H1 (cell line): Measurements from ENCODE around the gene DPH5. TPM values are rescaled to one million over a fixed set of nuclear protein-coding genes. Genes with fewer than 3 reads are reported as not detected.

Experiments used
- CTCF ChIA-PET: fragments of 300-600 bp; sonication (Branson Sonifier 250); formaldehyde crosslinking; loops from one replicate; lab custom pipeline; 2021; ENCODE audit not compliant: partially characterized antibody; lab: Charles Lee
- POLR2A ChIA-PET: fragments of 300-600 bp; sonication (Branson Sonifier 250); formaldehyde crosslinking; loops from one replicate; lab custom pipeline; 2021; ENCODE audit warnings: inconsistent platforms; ENCODE audit not compliant: partially characterized antibody; lab: Charles Lee
- DNase-seq, 2 experiments: peaks; one replicate each; pipeline versions ENCODE4 v3.0.0 to v3.0.0-alpha.2; 2010 to 2022; ENCODE audit warnings: low spot score in 2 of 2, low read depth in 1 of 2, mixed read lengths in 1 of 2
- FAIRE-seq: peaks from 2 replicates; lab custom pipeline; 2011; peaks lifted over from hg19 to GRCh38; lab: Jason Lieb, UNC
- H2AFZ ChIP-seq: 2 replicates; pipeline ENCODE4 v1.8.1; 2012; ENCODE audit warnings: low read length, inconsistent platforms
- H2AK5ac ChIP-seq: 2 replicates; pipeline ENCODE4 v1.6.1; 2013; ENCODE audit warnings: low read depth, low read length
- H2BK120ac ChIP-seq: replicated peaks from 2 replicates; pipeline ENCODE3; 2013; ENCODE audit warnings: low read depth, low read length, inconsistent platforms
- H2BK12ac ChIP-seq: 2 replicates; pipeline ENCODE4 v1.6.1; 2013; ENCODE audit warnings: low read depth, low read length
- H2BK15ac ChIP-seq: 2 replicates; pipeline ENCODE4 v1.6.1; 2013; ENCODE audit warnings: low read length
- H2BK20ac ChIP-seq: 2 replicates; pipeline ENCODE4 v1.6.1; 2013; ENCODE audit warnings: low read length
- H2BK5ac ChIP-seq: 2 replicates; pipeline ENCODE4 v1.6.1; 2013; ENCODE audit warnings: low read depth, low read length
- H3K14ac ChIP-seq: 2 replicates; pipeline ENCODE4 v1.6.1; 2013; ENCODE audit warnings: inconsistent platforms; ENCODE audit not compliant: insufficient read length
- H3K18ac ChIP-seq: 2 replicates; pipeline ENCODE4 v1.6.1; 2013; ENCODE audit warnings: low read length; ENCODE audit errors: extremely low read depth
- H3K23ac ChIP-seq: 2 replicates; pipeline ENCODE4 v1.6.1; 2013; ENCODE audit warnings: inconsistent platforms; ENCODE audit not compliant: insufficient read length
- H3K23me2 ChIP-seq: 2 replicates; pipeline ENCODE4 v1.6.1; 2013; ENCODE audit warnings: low read depth, low read length
- H3K27ac ChIP-seq: 2 replicates; pipeline ENCODE4 v1.6.1; 2011; ENCODE audit warnings: low read depth, low read length, inconsistent platforms
- H3K27me3 ChIP-seq, 4 experiments: replicated peaks in 1 of 4; 1 replicate in 1 of 4; 2 replicates in 3 of 4; pipeline versions ENCODE4 v1.6.1 to v1.8.1; 2011 to 2013; ENCODE audit warnings: low read length in 3 of 4, mild to moderate bottlenecking in 3 of 4, inconsistent platforms in 2 of 4, mixed read lengths in 2 of 4, moderate library complexity in 1 of 4; ENCODE audit not compliant: control insufficient read depth in 3 of 4, insufficient read depth in 3 of 4; ENCODE audit errors: extremely low read depth in 1 of 4
- H3K36me3 ChIP-seq, 4 experiments: 2 replicates each; pipeline versions ENCODE4 v1.6.1 to v1.8.1; 2011 to 2013; ENCODE audit warnings: mild to moderate bottlenecking in 4 of 4, low read length in 3 of 4, moderate library complexity in 2 of 4, control low read depth in 1 of 4, inconsistent platforms in 1 of 4; ENCODE audit not compliant: insufficient read depth in 4 of 4, control insufficient read depth in 2 of 4
- H3K4ac ChIP-seq: replicated peaks from 2 replicates; pipeline ENCODE3; 2013; ENCODE audit warnings: low read length, low read depth, mixed read lengths, inconsistent platforms; ENCODE audit not compliant: insufficient read length
- H3K4me1 ChIP-seq, 4 experiments: replicated peaks in 1 of 4; 1 replicate in 1 of 4; 2 replicates in 3 of 4; pipeline versions ENCODE4 v1.6.1 to v1.8.1; 2011 to 2013; ENCODE audit warnings: low read length in 3 of 4, inconsistent platforms in 2 of 4, mixed read lengths in 1 of 4; ENCODE audit not compliant: insufficient read depth in 4 of 4, control insufficient read depth in 3 of 4
- H3K4me2 ChIP-seq, 2 experiments: 2 replicates each; pipeline versions ENCODE4 v1.6.1 to v1.8.1; 2011 to 2013; ENCODE audit warnings: low read depth in 2 of 2, low read length in 2 of 2, control low read depth in 1 of 2, inconsistent platforms in 1 of 2, mild to moderate bottlenecking in 1 of 2; ENCODE audit not compliant: insufficient read depth in 1 of 2
- H3K4me3 ChIP-seq, 4 experiments: fragments of 200-600, 300-600 bp in 1 of 4; sonication (generic), shearing (Covaris generic), sonication (Bioruptor Twin) in 1 of 4; 2 replicates each; pipeline versions ENCODE4 v1.5.1 to v1.8.1; 2011 to 2016; ENCODE audit warnings: low read length in 4 of 4, low read depth in 3 of 4, control low read depth in 2 of 4, inconsistent platforms in 2 of 4, mild to moderate bottlenecking in 2 of 4, mixed read lengths in 1 of 4, moderate library complexity in 1 of 4; ENCODE audit not compliant: insufficient read depth in 2 of 4; ENCODE audit errors: extremely low read depth in 1 of 4
- H3K56ac ChIP-seq: replicated peaks from 2 replicates; pipeline ENCODE3; 2013; ENCODE audit warnings: low read depth, mild to moderate bottlenecking, mixed read lengths, low read length, inconsistent platforms; ENCODE audit not compliant: insufficient read length
- H3K79me1 ChIP-seq: 2 replicates; pipeline ENCODE4 v1.6.1; 2013; ENCODE audit warnings: low read depth, low read length, control low read depth
- H3K79me2 ChIP-seq, 2 experiments: 2 replicates each; pipeline versions ENCODE4 v1.6.1 to v1.8.1; 2012 to 2013; ENCODE audit warnings: low read length in 2 of 2, mild to moderate bottlenecking in 2 of 2, inconsistent platforms in 1 of 2; ENCODE audit not compliant: insufficient read depth in 2 of 2, control insufficient read depth in 1 of 2
- H3K9ac ChIP-seq, 4 experiments: replicated peaks in 1 of 4; 1 replicate in 1 of 4; 2 replicates in 3 of 4; pipeline versions ENCODE4 v1.6.1 to v1.8.1; 2011 to 2013; ENCODE audit warnings: low read depth in 3 of 4, low read length in 3 of 4, control low read depth in 2 of 4, mild to moderate bottlenecking in 2 of 4, moderate library complexity in 2 of 4, inconsistent platforms in 1 of 4; ENCODE audit errors: extremely low read depth in 1 of 4
- H3K9me3 ChIP-seq, 2 experiments: 2 replicates each; pipeline versions ENCODE4 v1.6.1 to v1.8.1; 2012 to 2013; ENCODE audit warnings: mild to moderate bottlenecking in 2 of 2, moderate library complexity in 2 of 2, control low read depth in 1 of 2, inconsistent platforms in 1 of 2, low read depth in 1 of 2, low read length in 1 of 2, mixed read lengths in 1 of 2; ENCODE audit not compliant: insufficient read depth in 2 of 2
- H4K20me1 ChIP-seq, 2 experiments: replicated peaks in 1 of 2; 2 replicates each; pipeline versions ENCODE3 to v1.8.1; 2011 to 2013; ENCODE audit warnings: inconsistent platforms in 2 of 2, low read length in 2 of 2, mild to moderate bottlenecking in 1 of 2; ENCODE audit not compliant: insufficient read depth in 2 of 2, control insufficient read depth in 1 of 2
- H4K5ac ChIP-seq: 2 replicates; pipeline ENCODE4 v1.6.1; 2013; ENCODE audit warnings: low read length, low read depth, mixed read lengths, inconsistent platforms; ENCODE audit not compliant: insufficient read length
- H4K8ac ChIP-seq: 2 replicates; pipeline ENCODE4 v1.8.0; 2013; ENCODE audit warnings: mild to moderate bottlenecking, moderate library complexity, low read length, inconsistent platforms; ENCODE audit not compliant: insufficient read depth; ENCODE audit errors: extremely low read depth
- H4K91ac ChIP-seq: replicated peaks from 2 replicates; pipeline ENCODE3; 2013; ENCODE audit warnings: low read length, mixed read lengths, inconsistent platforms; ENCODE audit not compliant: insufficient read length
- ASH2L ChIP-seq: fragments of 200-600, 300-600 bp; sonication (generic); IDR thresholded peaks from one replicate; pipeline ENCODE4 v1.7.1; 2017; ENCODE audit warnings: low read length
- RFX5 ChIP-seq: IDR thresholded peaks from 2 replicates; pipeline ENCODE4 v1.6.1; 2011; ENCODE audit warnings: low read depth, low read length, improper control_type of control experiment, borderline replicate concordance
- SIX5 ChIP-seq: IDR thresholded peaks from 2 replicates; pipeline ENCODE4 v1.6.1; 2011; ENCODE audit warnings: mild to moderate bottlenecking, low read depth, low read length
- ZNF274 ChIP-seq: IDR thresholded peaks from 2 replicates; pipeline ENCODE4 v1.7.0; 2012; ENCODE audit warnings: low read length, borderline replicate concordance; ENCODE audit errors: extremely low read depth
- WGBS, 2 experiments: shearing (Covaris generic) in 1 of 2; methylation state at CpG; one replicate each; pipeline versions ENCODE4 v1.1.6 to v1.1.7; 2013 to 2015; ENCODE audit warnings: low lambda C conversion rate in 2 of 2, mixed read lengths in 2 of 2, inconsistent platforms in 1 of 2, low coverage in 1 of 2, missing lambda C conversion rate in 1 of 2; ENCODE audit not compliant: insufficient replicate concordance in 2 of 2, insufficient coverage in 1 of 2, insufficient read length in 1 of 2; ENCODE audit errors: extremely low coverage in 1 of 2, missing lambda C conversion rate in 1 of 2; 5-methylcytosine and 5-hydroxymethylcytosine counted together
- polyA plus RNA-seq, 7 experiments: library from polyadenylated mRNA; depleted of rRNA in 3 of 7; stranded (reverse) in 5 of 7; unstranded in 2 of 7; fragments of >200 nt in 5 of 7; fragments of 200-250 nt in 2 of 7; gene quantifications; 1 replicate in 5 of 7; 2 replicates in 1 of 7; 4 replicates in 1 of 7; pipeline versions ENCODE4 v1.2.1 to v1.2.3, GENCODE V29; 2011 to 2013; ENCODE audit warnings: missing spikeins in 2 of 7, mixed read lengths in 2 of 7
- total RNA-seq: library from RNA; stranded (reverse); fragmentation: NEBNext Ultra II Directional; extraction: Animal tissue kit (Norgen Biotek cat#: 25700); gene quantifications from 2 replicates; pipeline ENCODE4 v1.2.1, GENCODE V29; 2021

The DPH5 gene
- total and polyA plus RNA-seq, 2 of the 8 experiments (the other 6 are each of a cell fraction or from before 2014, with no cell fraction given), result 67.7 to 106 TPM

- Histone ChIP-seq H2BK5ac (peak overlapping the region; percentile 84; the same call in 1 of the 2 replicates), H3K9ac (peak overlapping the region; percentile 85 to 97 (median 92); a peak in 6 of 7 replicates), H3K14ac (no peak overlapping the region), H4K8ac (no peak overlapping the region), H2AK5ac (no peak overlapping the region; the same call in 1 of the 2 replicates), H3K4me1 (peaks cover 0 to 1% (median 0%) of the 10 kb centered on the region in 4 experiments; a peak in 1 of 7 replicates), H3K9me3 (no peaks in the 10 kb centered on the region), H3K23ac (no peak overlapping the region), H3K4ac (no peak overlapping the region), H4K91ac (no peak overlapping the region), H3K79me1 (peaks cover 2% of the 10 kb centered on the region), H2BK15ac (no peak overlapping the region), H2BK120ac (no peak overlapping the region), H4K5ac (no peak overlapping the region), H4K20me1 (no peaks in the 10 kb centered on the region), H2AFZ (0 out of 2 replicates have a peak overlapping the region, but pooled peaks have one; percentile 77), H3K4me2 (peak overlapping the region; percentile 83 to 84), H3K36me3 (peaks cover 0 to 16% (median 0%) of the 10 kb centered on the region in 4 experiments; a peak in 4 of 8 replicates), H2BK20ac (no peak overlapping the region), H3K27ac (no peak overlapping the region), H3K18ac (no peak overlapping the region), H3K4me3 (peak overlapping the region; percentile 89 to 97 (median 92)), H3K79me2 (peaks cover 3 to 42% of the 10 kb centered on the region in 2 experiments; a peak in 2 of 4 replicates), H2BK12ac (no peak overlapping the region), H3K27me3 (no peaks in the 10 kb centered on the region), H3K56ac (no peak overlapping the region), H3K23me2 (peaks cover 3% of the 10 kb centered on the region)
- FAIRE-seq, result no peak
- POLR2A ChIA-PET, result interaction anchor here (0.8 to 2.5 kb wide), 3 partner anchors 11 to 131 kb away, joined by 3 to 7 read pairs (median 6); partner anchors contain the start of genes EXTL2 and SLC30A7
- WGBS, 2 experiments, result 60% methylated on average over 5 of the region's 5 CpGs; no CpG with 5 or more reads in 1 of the 2 experiments
- no peak for DNase-seq
- no peak for TF ChIP-seq ZNF274
- TF ChIP-seq ASH2L, result no peak
- TF ChIP-seq SIX5, result no peak
- no peak for TF ChIP-seq RFX5
- CTCF ChIA-PET, result no interaction called here
Measured at GRCh38 chr1:101026430-101026788, 825 bp upstream of the DPH5 start.
